Esophagus squamous epithelium (tissue), 5 donors: ENCODE measurements around the gene SLC16A11. TPM values are rescaled to one million over a fixed set of nuclear protein-coding genes. Genes with fewer than 3 reads are reported as not detected.
"Not testable (repeated sequence)": the region's sequence is repeated elsewhere in the genome, so short reads cannot be mapped to it uniquely, and the experiment has no call there.

ENCODE experiments used
- DNase-seq: peaks from one replicate; lab custom pipeline; 2025; lab: John Stamatoyannopoulos, UW
- H3K27ac ChIP-seq, 4 donors: fragments of 200-600 bp; sonication (generic); one replicate each; pipeline ENCODE4 v1.5.1; 2016 to 2019; ENCODE audit warnings: mild to moderate bottlenecking in 1 of 4
- H3K27me3 ChIP-seq, 4 donors: fragments of 200-600 bp; sonication (generic); 1 replicate in 3 of 4; 2 replicates in 1 of 4; pipeline versions ENCODE4 v1.5.1 to v1.6.0; 2017 to 2021; ENCODE audit warnings: antibody characterized with exemption in 1 of 4
- H3K36me3 ChIP-seq, 3 donors: fragments of 200-600 bp; sonication (generic); one replicate each; pipeline ENCODE4 v1.5.1; 2016 to 2019
- H3K4me1 ChIP-seq, 3 donors: fragments of 200-600 bp; sonication (generic); one replicate each; pipeline ENCODE4 v1.5.1; 2017 to 2019
- H3K4me3 ChIP-seq, 4 donors: fragments of 200-600 bp; sonication (generic); 1 replicate in 3 of 4; 2 replicates in 1 of 4; pipeline ENCODE4 v1.5.1; 2016 to 2019; ENCODE audit warnings: mild to moderate bottlenecking in 2 of 4, moderate library complexity in 1 of 4
- H3K9me3 ChIP-seq, 3 donors: fragments of 200-600 bp; sonication (generic); one replicate each; pipeline ENCODE4 v1.5.1; 2016 to 2019
- POLR2A ChIP-seq, 4 donors: fragments of 450-650 bp; IDR thresholded peaks; one replicate each; pipeline ENCODE4 v1.6.1; 2017; ENCODE audit warnings: antibody characterized with exemption in 4 of 4, mild to moderate bottlenecking in 4 of 4, moderate library complexity in 3 of 4
- WGBS, 2 donors: methylation state at CpG; one replicate each; pipeline ENCODE4 v1.1.5; 2018; 5-methylcytosine and 5-hydroxymethylcytosine counted together
- intact Hi-C: fragments of 100-400 bp; cut with DNase I; formaldehyde crosslinking; loops from one replicate; pipeline ENCODE4 v1.15.0; 2022
- total RNA-seq, 4 donors: library from RNA; depleted of rRNA; stranded (reverse); fragments of >200 nt; gene quantifications; one replicate each; pipeline ENCODE4 v1.1.0, GENCODE V29; 2016
- TF ChIP-seq, protein P1 (sequence below), 6 experiments: fragments of 450-650 bp in 4 of 6; fragments of 200-600 bp in 2 of 6; sonication (generic) in 2 of 6; IDR thresholded peaks; one replicate each; pipeline ENCODE4 v1.5.1; 2016 to 2019; ENCODE audit warnings: antibody characterized with exemption in 6 of 6, mild to moderate bottlenecking in 4 of 6, moderate library complexity in 4 of 6
- donor health status: DM: yes; HTN: yes; CAD: no.

SLC16A11 gene
- total RNA-seq, 4 donors from 2014 or later = 0.56 to 2.1 (median 0.72) TPM; not detected in 1

DNA sequence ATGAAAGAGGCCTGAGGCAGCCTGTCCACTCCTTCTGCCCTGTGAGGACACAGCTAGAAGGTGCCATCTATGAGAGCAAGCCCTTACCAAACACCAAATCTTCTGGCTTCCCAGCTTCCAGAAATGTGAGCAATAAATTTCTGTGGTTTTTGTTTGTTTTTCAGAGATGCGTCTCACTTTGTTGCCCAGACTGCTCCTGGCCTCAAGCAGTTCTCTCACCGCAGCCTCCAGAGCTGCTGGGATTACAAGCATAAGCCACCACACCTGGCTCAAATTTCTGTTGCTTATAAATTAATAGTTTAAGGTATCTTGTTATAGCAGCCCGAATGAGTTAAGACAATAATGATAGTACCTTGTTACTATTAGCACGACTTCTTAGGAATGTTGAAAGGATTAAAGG lies 12.5 kb upstream of the SLC16A11 start:
- Histone ChIP-seq H3K27me3 (no peaks in the 10 kb centered on the region), H3K4me3 (no peak overlapping the region), H3K27ac (no peak overlapping the region), H3K4me1 (peaks cover 0 to 34% (median 7%) of the 10 kb centered on the region in 3 donors), H3K36me3 (no peaks in the 10 kb centered on the region), H3K9me3 (no peaks in the 10 kb centered on the region)
- TF ChIP-seq POLR2A (IDR thresholded peaks at IDR 0.05) = no peak
- TF ChIP-seq, protein P1, sequence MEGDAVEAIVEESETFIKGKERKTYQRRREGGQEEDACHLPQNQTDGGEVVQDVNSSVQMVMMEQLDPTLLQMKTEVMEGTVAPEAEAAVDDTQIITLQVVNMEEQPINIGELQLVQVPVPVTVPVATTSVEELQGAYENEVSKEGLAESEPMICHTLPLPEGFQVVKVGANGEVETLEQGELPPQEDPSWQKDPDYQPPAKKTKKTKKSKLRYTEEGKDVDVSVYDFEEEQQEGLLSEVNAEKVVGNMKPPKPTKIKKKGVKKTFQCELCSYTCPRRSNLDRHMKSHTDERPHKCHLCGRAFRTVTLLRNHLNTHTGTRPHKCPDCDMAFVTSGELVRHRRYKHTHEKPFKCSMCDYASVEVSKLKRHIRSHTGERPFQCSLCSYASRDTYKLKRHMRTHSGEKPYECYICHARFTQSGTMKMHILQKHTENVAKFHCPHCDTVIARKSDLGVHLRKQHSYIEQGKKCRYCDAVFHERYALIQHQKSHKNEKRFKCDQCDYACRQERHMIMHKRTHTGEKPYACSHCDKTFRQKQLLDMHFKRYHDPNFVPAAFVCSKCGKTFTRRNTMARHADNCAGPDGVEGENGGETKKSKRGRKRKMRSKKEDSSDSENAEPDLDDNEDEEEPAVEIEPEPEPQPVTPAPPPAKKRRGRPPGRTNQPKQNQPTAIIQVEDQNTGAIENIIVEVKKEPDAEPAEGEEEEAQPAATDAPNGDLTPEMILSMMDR (IDR thresholded peaks at IDR 0.05) = no peak
- no peak for DNase-seq
- intact Hi-C loops = no loop called here
- 34 to 48% methylated on average over 4 of the region's 4 CpGs for WGBS, 2 donors

DNA sequence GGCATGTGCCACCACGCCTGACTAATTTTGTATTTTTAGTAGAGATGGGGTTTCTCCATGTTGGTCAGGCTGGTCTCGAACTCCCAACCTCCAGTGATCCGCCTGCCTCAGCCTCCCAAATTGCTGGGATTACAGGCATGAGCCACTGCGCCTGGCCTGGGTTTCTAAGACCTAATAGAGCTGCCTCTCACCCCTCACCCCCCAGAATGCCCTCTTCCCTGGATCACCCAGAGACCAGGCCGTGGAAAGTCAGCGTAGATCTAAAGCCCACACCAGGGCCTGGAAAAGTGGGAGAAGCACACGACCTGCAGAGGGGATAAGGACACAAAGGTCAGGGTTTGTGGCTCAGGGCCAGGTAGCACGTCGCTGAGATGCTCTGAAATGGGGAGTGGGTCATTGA lies 6.7 kb upstream of the SLC16A11 start:
- WGBS, 2 donors = 72 to 80% methylated on average over 1 to 8 of the region's 9 CpGs
- not testable (repeated sequence) for H3K36me3 ChIP-seq, H3K4me3 ChIP-seq, H3K27ac ChIP-seq, DNase-seq, H3K9me3 ChIP-seq, H3K27me3 ChIP-seq
- intact Hi-C loops = loop anchor here (5.0 kb wide), 1 partner anchor 87 kb away; no protein-coding TSS in a partner anchor
- peaks cover 7 to 28% (median 11%) of the 10 kb centered on the region in 3 donors for H3K4me1 ChIP-seq

DNA sequence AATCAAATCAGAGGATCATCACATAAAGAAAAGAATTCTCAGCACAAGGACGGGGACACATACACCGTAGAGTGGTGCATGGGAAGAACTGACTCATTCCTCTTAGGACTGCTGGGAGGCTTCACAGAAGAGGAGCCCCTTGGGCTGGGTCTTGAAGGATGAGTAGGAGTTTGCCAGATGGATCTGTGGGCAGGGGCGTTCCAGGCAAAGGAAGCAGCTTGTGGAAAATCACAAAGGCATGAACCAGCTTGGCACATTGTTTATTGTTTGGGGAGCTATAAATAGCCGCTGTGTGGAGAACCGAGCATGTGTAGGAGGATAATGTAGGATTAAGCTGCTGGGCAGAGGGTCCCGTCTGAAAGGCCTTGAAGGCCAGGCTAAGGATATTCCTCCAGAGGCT lies 5.1 kb upstream of the SLC16A11 start:
- TF ChIP-seq, protein P1 (IDR thresholded peaks at IDR 0.05) = no peak
- no peak for TF ChIP-seq POLR2A (IDR thresholded peaks at IDR 0.05)
- Histone ChIP-seq H3K36me3 (no peaks in the 10 kb centered on the region), H3K9me3 (no peaks in the 10 kb centered on the region), H3K27me3 (peaks cover 0 to 18% (median 0%) of the 10 kb centered on the region in 4 donors), H3K27ac (no peak overlapping the region), H3K4me3 (no peak overlapping the region), H3K4me1 (peaks cover 10 to 44% (median 12%) of the 10 kb centered on the region in 3 donors)
- DNase-seq = no peak
- intact Hi-C loops = no loop called here
- WGBS, 2 donors = 57 to 65% methylated on average over 6 of the region's 6 CpGs

DNA sequence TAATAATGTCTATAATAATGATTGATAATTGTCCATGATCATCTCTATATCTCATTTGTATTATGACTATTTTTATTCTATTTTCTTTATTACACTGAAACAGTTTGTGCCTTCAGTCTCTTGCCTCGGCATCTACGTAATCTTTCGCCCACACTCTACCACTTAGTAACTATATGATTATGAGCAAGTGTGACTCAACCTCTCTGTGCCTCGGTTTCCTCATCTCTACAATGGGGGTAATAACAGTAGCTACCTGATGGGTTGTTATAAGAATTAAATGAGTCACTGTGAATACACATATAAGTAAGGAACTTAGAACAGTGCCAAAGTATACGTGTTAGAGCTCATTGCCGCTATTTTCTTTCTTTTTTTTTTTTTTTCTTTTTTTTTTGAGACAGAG lies 3.7 kb upstream of the SLC16A11 start:
- H3K4me3 ChIP-seq = peak overlapping the region in 1 of 4 donors; percentile 36
- H3K27ac ChIP-seq = peak overlapping the region in 3 of 4 donors; percentile 80 to 95 (median 89)
- H3K9me3 ChIP-seq = no peaks in the 10 kb centered on the region
- WGBS, 2 donors = 29 to 40% methylated on average over 6 of the region's 6 CpGs
- DNase-seq = no peak
- intact Hi-C loops = no loop called here
- peaks cover 23 to 58% (median 26%) of the 10 kb centered on the region in 3 donors for H3K4me1 ChIP-seq
- peaks cover 0 to 32% (median 2%) of the 10 kb centered on the region in 4 donors for H3K27me3 ChIP-seq
- no peaks in the 10 kb centered on the region for H3K36me3 ChIP-seq
- no peak for TF ChIP-seq POLR2A (IDR thresholded peaks at IDR 0.05)
- TF ChIP-seq, protein P1 (IDR thresholded peaks at IDR 0.05) = no peak

DNA sequence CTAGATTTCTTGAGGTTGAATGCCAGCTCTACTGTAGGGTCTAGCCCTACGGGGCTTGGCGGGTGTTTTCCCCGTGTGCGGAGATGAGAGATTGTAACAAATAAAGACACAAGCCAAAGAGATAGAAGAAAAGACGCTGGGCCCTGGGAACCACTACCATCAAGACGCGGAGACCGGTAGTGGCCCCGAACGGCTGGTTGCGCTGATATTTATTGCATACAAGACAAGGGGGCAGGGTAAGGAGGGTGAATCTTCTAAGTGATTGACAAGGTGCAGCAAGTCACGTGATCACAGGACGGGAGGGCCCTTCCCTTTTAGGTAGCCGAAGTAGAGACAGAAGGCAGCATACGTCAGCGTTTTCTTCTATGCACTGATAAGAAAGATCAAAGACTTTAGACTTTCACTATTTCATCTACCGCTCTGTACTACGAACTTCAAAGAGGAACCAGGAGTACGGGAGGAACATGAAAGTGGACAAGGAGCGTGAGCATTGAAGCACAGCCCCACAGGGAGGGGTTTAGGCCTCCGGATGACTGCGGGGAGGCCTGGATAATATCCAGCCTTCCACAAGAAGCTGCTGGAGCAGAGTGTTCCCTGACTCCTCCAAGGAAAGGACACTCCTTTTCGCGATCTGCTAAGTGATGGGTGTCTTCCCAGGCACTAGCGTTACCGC lies 3.0 kb upstream of the SLC16A11 start:
- peak overlapping the region; percentile 80 to 95 (median 86) for H3K27ac ChIP-seq
- H3K4me1 ChIP-seq = peaks cover 30 to 62% (median 34%) of the 10 kb centered on the region in 3 donors
- H3K4me3 ChIP-seq = peak overlapping the region; percentile 2 to 56 (median 40)
- intact Hi-C loops, DNase-seq, H3K36me3 ChIP-seq, H3K9me3 ChIP-seq: not testable (repeated sequence)
- peaks cover 0 to 39% (median 2%) of the 10 kb centered on the region in 4 donors for H3K27me3 ChIP-seq
- TF ChIP-seq POLR2A (IDR thresholded peaks at IDR 0.05) = peak in 1 of 4 donors; percentile 25
- 6 to 18% methylated on average over 26 of the region's 26 CpGs for WGBS, 2 donors

DNA sequence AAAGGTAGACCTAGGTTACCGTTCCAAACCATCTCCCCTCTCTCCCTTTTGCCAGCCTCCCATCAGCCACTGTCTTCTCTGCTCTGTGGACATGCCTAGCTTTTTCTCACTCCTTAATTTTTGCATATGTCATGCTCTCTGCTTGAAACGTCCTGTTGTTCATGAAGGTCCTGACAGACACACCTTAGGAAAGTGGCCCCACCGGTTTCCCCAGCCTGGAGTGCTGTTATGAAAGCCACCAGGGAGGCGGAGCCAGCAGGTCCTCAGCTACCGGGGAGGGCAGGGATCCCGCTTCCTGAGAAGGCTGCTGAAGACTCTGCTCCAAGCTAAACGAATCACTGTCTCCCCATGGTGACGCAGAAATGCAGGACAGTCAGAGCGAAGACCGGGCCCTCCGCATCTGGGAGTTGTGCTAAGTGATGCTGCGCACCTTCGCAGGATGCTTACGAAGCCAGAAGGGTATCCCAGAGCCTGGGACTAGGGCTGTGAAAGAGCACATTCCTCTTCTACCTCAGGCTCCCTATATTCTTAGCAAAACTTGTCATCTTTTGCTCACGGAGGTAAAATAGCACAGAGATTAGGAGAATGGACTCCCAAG lies 2.3 kb upstream of the SLC16A11 start:
- no peak for DNase-seq
- Histone ChIP-seq H3K9me3 (no peaks in the 10 kb centered on the region), H3K36me3 (no peaks in the 10 kb centered on the region), H3K27me3 (peaks cover 0 to 40% (median 2%) of the 10 kb centered on the region in 4 donors), H3K27ac (peak overlapping the region; percentile 80 to 95 (median 86)), H3K4me1 (peaks cover 30 to 65% (median 34%) of the 10 kb centered on the region in 3 donors), H3K4me3 (peak overlapping the region; percentile 2 to 56 (median 40))
- intact Hi-C loops = no loop called here
- 4 to 14% methylated on average over 5 to 14 of the region's 15 CpGs for WGBS, 2 donors
- TF ChIP-seq, protein P1 (IDR thresholded peaks at IDR 0.05) = peak in 2 of 6 experiments; percentile 2 to 7
- no peak for TF ChIP-seq POLR2A (IDR thresholded peaks at IDR 0.05)
